Measurements from ENCODE around the gene ZNF423.

GRCh38 chr16:49799172-49799571 is 56.7 kb downstream of the ZNF423 start:
- TF ChIP-seq CTCF (conservative IDR thresholded peaks at IDR 0.05 in 1 of 2, IDR thresholded peaks at IDR 0.05 in 1 of 2; ENCODE audit: extremely low read depth in 1 of 2, insufficient read depth in 1 of 2, low read depth in 1 of 2, low read length in 2 of 2): no peak
- no peak for TF ChIP-seq EZH2 (IDR thresholded peaks at IDR 0.05; ENCODE audit: borderline replicate concordance, low read length)
